ENCODE data around the gene NEDD8. TPM values are rescaled to one million over a fixed set of nuclear protein-coding genes. Genes with fewer than 3 reads are reported as not detected.

The NEDD8 gene
- total RNA-seq, 4 donors from 2014 or later = 149 to 317 (median 172) TPM

- Histone ChIP-seq H3K36me3 (peaks cover 13 to 17% of the 10 kb centered on the region in 2 donors), H3K4me1 (peaks cover 7 to 9% of the 10 kb centered on the region in 2 donors), H3K27ac (no peak overlapping the region), H3K9me3 (no peaks in the 10 kb centered on the region), H3K4me3 (replicated peaks in 1 of 3) (no peak overlapping the region), H3K27me3 (no peaks in the 10 kb centered on the region)
- intact Hi-C loops (cut with DNase I) = no loop called here
- DNase-seq = no peak
- TF ChIP-seq POLR2A (IDR thresholded peaks at IDR 0.05) = no peak
- TF ChIP-seq CTCF (IDR thresholded peaks at IDR 0.05) = no peak
- 78 to 89% methylated on average over 6 of the region's 6 CpGs for WGBS, 2 donors
These were observed 32.1 kb upstream of the NEDD8 start for GRCh38 chr14:24264298-24264697.

GRCh38 chr14:24263848-24264247 is 31.7 kb upstream of the NEDD8 start:
- Histone ChIP-seq H3K27me3 (no peaks in the 10 kb centered on the region), H3K27ac (no peak overlapping the region), H3K9me3 (no peaks in the 10 kb centered on the region), H3K4me3 (replicated peaks in 1 of 3) (no peak overlapping the region), H3K36me3 (peaks cover 13 to 17% of the 10 kb centered on the region in 2 donors), H3K4me1 (peaks cover 12 to 14% of the 10 kb centered on the region in 2 donors)
- intact Hi-C loops (cut with DNase I) = no loop called here
- TF ChIP-seq POLR2A (IDR thresholded peaks at IDR 0.05) = no peak
- TF ChIP-seq CTCF (IDR thresholded peaks at IDR 0.05) = no peak
- 77 to 79% methylated on average over 6 of the region's 6 CpGs for WGBS, 2 donors
- no peak for DNase-seq

GRCh38 chr14:24262821-24263733 is 30.9 kb upstream of the NEDD8 start, which contains the start of gene TGM1:
TSS of gene TGM1 (minus strand) at chr14:24263177. CDS start at chr14:24262352, 825 bp downstream.
- Histone ChIP-seq H3K27ac (no peak within 1 kb of the TSS), H3K9me3 (no peaks in the 10 kb centered on the region), H3K36me3 (peaks cover 13 to 16% of the 10 kb centered on the region in 2 donors), H3K27me3 (no peaks in the 10 kb centered on the region), H3K4me1 (peaks cover 15 to 16% of the 10 kb centered on the region in 2 donors), H3K4me3 (replicated peaks in 1 of 3) (no peak within 1 kb of the TSS)
- TF ChIP-seq POLR2A (IDR thresholded peaks at IDR 0.05) (no peak), CTCF (IDR thresholded peaks at IDR 0.05) (no peak)
- 78 to 88% methylated on average over 9 to 13 of the region's 14 CpGs for WGBS, 2 donors
- DNase-seq = no peak
- intact Hi-C loops (cut with DNase I) = no loop called here

GRCh38 chr14:24261969-24262327 is 29.8 kb upstream of the NEDD8 start:
- TF ChIP-seq CTCF (IDR thresholded peaks at IDR 0.05) = no peak
- TF ChIP-seq POLR2A (IDR thresholded peaks at IDR 0.05) = no peak
- 92 to 94% methylated on average over 16 to 18 of the region's 19 CpGs for WGBS, 2 donors
- intact Hi-C loops (cut with DNase I) = no loop called here
- Histone ChIP-seq H3K27me3 (no peaks in the 10 kb centered on the region), H3K27ac (no peak overlapping the region), H3K4me3 (replicated peaks in 1 of 3) (no peak overlapping the region), H3K36me3 (peaks cover 6 to 10% of the 10 kb centered on the region in 2 donors), H3K4me1 (peaks cover 15 to 16% of the 10 kb centered on the region in 2 donors), H3K9me3 (no peaks in the 10 kb centered on the region)
- no peak for DNase-seq
